H1 (cell line): ENCODE results near the gene TRIM7. TPM values are rescaled to one million over a fixed set of nuclear protein-coding genes. Genes with fewer than 3 reads are reported as not detected.

Experiments used
- CHD2 ChIP-seq: IDR thresholded peaks from 2 replicates; pipeline ENCODE4 v1.6.1; 2012; ENCODE audit warnings: low read length, improper control_type of control experiment
- RBBP5 ChIP-seq: IDR thresholded peaks from 2 replicates; pipeline ENCODE4 v1.7.1; 2012; ENCODE audit warnings: low read depth, mild to moderate bottlenecking, inconsistent platforms, low read length, moderate library complexity, borderline replicate concordance
- SUZ12 ChIP-seq: fragments of 200-600 bp; sonication (generic); IDR thresholded peaks from 2 replicates; pipeline ENCODE4 v1.6.1; 2012; ENCODE audit warnings: mild to moderate bottlenecking, inconsistent platforms, low read length, moderate library complexity, mixed read lengths
- polyA plus RNA-seq, 7 experiments: library from polyadenylated mRNA; depleted of rRNA in 3 of 7; stranded (reverse) in 5 of 7; unstranded in 2 of 7; fragments of >200 nt in 5 of 7; fragments of 200-250 nt in 2 of 7; gene quantifications; 1 replicate in 5 of 7; 2 replicates in 1 of 7; 4 replicates in 1 of 7; pipeline versions ENCODE4 v1.2.1 to v1.2.3, GENCODE V29; 2011 to 2013; ENCODE audit warnings: missing spikeins in 2 of 7, mixed read lengths in 2 of 7
- total RNA-seq: library from RNA; stranded (reverse); fragmentation: NEBNext Ultra II Directional; extraction: Animal tissue kit (Norgen Biotek cat#: 25700); gene quantifications from 2 replicates; pipeline ENCODE4 v1.2.1, GENCODE V29; 2021
- TF ChIP-seq, protein P1 (sequence below): IDR thresholded peaks from 2 replicates; pipeline ENCODE4 v1.6.1; 2012; ENCODE audit warnings: inconsistent platforms

TRIM7 gene
- total and polyA plus RNA-seq, 2 of the 8 experiments (the other 6 are each of a cell fraction or from before 2014, with no cell fraction given) = 0.36 to 0.47 TPM

DNA sequence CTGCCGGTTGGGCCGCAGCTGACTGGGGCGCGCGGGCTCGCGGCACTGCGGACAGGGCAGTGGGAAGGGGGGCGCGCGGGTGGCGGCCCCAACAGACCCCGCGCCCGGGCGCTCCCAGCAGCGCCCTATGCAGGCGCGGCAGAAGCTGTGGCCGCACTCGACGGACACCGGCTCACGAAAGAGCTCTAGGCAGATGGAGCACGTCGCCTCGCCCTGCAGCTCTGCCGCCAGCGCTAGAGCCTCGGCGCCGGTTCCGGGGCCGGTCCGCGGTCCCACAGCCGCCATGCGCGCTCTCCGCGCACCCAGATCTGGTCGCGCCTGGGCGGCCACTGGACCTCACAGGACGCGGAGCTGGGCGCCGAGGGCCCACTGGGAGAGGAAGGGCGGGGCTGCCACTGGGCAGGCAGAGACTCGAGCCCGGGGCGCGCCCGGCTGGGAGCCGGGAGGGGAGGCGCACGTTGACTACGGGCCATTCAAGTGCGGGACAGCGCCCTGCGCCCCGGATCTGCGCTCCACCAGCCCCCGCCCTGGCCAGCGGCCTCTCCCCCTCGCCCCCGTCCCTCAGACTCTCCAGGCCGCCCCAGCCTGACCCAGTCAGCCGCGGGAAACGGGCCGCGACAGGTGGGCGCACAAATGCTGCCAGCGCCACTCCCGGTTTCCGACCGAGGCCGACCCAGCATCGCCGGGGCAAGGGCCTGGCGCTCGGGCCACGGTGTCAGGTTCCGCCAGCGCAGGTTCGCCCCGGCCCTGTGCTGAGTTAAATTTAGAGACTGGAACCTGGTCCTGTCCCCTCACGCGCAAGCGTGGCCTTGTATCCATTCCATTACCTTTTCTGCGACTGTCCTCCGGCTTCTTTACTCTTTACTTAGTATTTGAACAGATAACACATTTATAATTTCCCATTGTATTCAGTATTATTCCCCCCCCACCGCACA, at the start of gene TRIM7 (continued):
- TF ChIP-seq RBBP5 = peak; percentile 60; the same call in 1 of the 2 replicates
- TF ChIP-seq SUZ12 = peak; percentile 43
- TF ChIP-seq, protein P1, sequence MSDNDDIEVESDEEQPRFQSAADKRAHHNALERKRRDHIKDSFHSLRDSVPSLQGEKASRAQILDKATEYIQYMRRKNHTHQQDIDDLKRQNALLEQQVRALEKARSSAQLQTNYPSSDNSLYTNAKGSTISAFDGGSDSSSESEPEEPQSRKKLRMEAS = 0 out of 2 replicates have a peak, but pooled peaks have one; percentile 0
- no peak for TF ChIP-seq CHD2
